Measurements from ENCODE around the gene IRAK2. TPM values are rescaled to one million over a fixed set of nuclear protein-coding genes. Genes with fewer than 3 reads are reported as not detected.
"Not testable (repeated sequence)": the region's sequence is repeated elsewhere in the genome, so short reads cannot be mapped to it uniquely, and the experiment has no call there.

IRAK2 gene
- total RNA-seq, 4 donors from 2014 or later, result 7.0 to 15.0 (median 11.4) TPM

DNA sequence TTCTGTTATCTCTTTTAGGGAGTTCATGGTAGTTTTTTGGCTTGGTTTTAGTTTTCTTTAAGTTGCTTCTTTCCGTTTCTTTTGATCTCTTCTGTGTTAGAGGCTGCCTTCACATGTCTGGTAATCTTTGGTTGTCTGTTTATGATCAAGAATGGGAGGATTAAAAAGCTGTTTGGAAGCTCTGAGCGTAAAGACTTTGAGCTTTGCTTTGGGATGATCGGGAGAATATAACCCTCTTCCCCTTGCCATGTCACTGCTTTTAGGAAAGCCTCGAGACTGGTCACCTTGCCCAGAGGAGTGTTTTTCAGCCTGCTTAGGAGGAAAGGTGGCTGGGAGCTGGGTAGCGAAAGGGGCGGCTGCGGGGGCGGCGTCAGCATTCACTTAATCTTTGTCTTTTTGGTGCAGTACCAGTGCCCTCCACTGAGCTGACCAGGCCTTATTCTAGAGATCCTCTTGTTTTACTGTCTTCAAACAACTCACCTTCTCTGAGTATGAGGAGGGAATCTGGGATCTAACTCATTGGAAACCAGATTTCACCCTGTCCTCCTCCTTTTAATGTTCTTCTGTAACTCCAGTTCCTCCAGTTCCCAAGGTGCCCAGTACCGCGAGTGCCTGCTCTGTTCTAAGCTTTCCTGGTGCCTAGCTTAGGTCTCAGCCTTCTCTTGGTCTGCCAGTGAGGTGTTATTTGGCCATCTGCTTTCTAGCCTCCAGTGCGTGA is 99.1 kb downstream of the IRAK2 start:
- TF ChIP-seq, protein P1, sequence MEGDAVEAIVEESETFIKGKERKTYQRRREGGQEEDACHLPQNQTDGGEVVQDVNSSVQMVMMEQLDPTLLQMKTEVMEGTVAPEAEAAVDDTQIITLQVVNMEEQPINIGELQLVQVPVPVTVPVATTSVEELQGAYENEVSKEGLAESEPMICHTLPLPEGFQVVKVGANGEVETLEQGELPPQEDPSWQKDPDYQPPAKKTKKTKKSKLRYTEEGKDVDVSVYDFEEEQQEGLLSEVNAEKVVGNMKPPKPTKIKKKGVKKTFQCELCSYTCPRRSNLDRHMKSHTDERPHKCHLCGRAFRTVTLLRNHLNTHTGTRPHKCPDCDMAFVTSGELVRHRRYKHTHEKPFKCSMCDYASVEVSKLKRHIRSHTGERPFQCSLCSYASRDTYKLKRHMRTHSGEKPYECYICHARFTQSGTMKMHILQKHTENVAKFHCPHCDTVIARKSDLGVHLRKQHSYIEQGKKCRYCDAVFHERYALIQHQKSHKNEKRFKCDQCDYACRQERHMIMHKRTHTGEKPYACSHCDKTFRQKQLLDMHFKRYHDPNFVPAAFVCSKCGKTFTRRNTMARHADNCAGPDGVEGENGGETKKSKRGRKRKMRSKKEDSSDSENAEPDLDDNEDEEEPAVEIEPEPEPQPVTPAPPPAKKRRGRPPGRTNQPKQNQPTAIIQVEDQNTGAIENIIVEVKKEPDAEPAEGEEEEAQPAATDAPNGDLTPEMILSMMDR (IDR thresholded peaks at IDR 0.05), result no peak
- TF ChIP-seq POLR2A (IDR thresholded peaks at IDR 0.05), result no peak
- peak in 1 of 2 donors; percentile 81 for DNase-seq (ENCODE audit: low spot score in 2 of 2)
- H3K4me3 ChIP-seq (ENCODE audit: low read depth, poor library complexity, severe bottlenecking), result no peak overlapping the region
- WGBS, 2 donors, result 52 to 55% methylated on average over 12 of the region's 12 CpGs
- intact Hi-C loops (cut with DNase I; ENCODE audit: low total_unique reads), result no loop called here

DNA sequence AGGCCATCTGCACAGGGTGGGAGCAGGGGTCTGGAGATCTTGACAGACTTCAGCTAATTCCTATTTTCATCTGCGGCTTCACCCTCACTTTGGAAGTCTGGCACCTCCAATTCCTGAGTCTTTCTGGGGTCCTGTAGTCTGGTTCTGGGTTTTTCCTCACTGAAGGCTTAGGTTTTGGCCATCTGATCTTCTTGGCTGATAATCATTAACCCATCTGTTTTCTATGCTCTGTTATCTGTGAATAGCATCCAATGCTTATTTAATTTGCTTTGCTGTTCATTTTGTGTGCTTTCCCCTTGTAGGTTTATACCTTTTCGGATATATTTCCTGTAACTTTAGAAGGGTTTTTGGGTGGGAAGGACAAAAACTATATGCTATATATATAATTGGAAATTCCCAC is 101.1 kb downstream of the IRAK2 start:
- no peak overlapping the region for H3K4me3 ChIP-seq (ENCODE audit: low read depth, poor library complexity, severe bottlenecking)
- no peak for DNase-seq (ENCODE audit: low spot score in 2 of 2)
- no peak for TF ChIP-seq POLR2A (IDR thresholded peaks at IDR 0.05)
- TF ChIP-seq, protein P1 (IDR thresholded peaks at IDR 0.05), result no peak
- 94 to 99% methylated on average over 2 of the region's 2 CpGs for WGBS, 2 donors
- intact Hi-C loops (cut with DNase I; ENCODE audit: low total_unique reads), result no loop called here

DNA sequence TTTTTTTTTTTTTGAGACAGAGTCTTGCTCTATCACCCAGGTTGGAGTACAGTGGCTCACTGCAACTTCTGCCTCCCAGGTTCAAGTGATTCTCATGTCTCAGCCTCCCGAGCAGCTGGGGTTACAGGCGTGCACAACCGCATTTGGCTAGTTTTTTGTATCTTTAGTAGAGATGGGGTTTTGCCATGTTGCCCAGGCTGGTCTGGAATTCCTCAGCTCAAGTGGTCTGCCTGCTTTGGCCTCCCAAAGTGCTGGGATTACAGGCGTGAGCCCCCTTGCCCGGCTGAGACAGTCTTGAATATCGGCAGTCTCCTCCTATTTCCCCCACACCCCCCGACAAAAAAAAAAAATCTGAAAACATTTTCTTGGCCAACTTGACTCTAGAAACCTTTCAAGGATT is 102.2 kb downstream of the IRAK2 start:
- intact Hi-C loops (cut with DNase I; ENCODE audit: low total_unique reads); H3K4me3 ChIP-seq (ENCODE audit: low read depth, poor library complexity, severe bottlenecking): not testable (repeated sequence)
- WGBS, 2 donors, result 70 to 80% methylated on average over 7 of the region's 7 CpGs

DNA sequence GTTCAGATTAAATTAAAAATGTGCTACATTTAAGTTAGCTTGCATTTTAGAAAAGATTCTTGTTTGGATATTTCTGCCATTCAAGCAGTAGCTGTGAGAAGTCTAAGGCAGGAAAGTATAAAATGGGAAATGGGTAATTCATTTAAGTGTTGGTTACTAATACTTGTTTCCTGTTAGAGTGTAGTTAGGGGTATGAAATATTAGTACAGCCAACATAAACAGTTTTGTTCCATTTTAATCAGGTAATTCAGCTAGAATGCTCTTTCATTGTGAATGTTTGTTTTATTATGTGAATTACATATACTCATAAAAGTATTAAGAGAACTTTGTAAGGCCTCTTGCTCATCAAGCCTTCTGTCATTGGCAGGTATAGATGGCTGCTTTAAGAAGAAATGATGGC is 103.4 kb downstream of the IRAK2 start:
- DNase-seq (ENCODE audit: low spot score in 2 of 2), result no peak
- TF ChIP-seq, protein P1 (IDR thresholded peaks at IDR 0.05), result no peak
- TF ChIP-seq POLR2A (IDR thresholded peaks at IDR 0.05), result no peak
- intact Hi-C loops (cut with DNase I; ENCODE audit: low total_unique reads), result no loop called here

More for the DNA sequence above, 102.2 kb downstream of the IRAK2 start:
- peak in 1 of 2 donors; percentile 68 for DNase-seq (ENCODE audit: low spot score in 2 of 2)

DNA sequence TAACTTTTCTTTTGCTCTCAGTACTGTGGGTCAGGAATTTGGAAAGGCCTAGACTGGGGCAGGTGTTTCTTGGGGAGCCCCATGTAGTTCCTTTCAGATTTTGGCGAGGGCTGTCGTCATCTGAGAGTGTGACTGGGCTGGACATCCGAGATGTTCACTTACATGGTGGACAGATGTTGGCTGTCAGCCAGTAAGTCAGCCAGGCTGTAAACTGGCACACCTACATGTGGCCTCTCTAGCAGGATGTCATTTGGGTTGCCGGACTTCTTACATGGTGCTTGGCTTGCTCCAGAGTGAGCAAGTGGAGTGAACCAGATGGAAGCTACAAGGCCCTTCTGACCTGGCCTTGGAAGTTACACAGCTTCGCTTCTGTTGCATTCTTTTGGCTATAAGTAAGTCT is 104.2 kb downstream of the IRAK2 start:
- no peak for TF ChIP-seq POLR2A (IDR thresholded peaks at IDR 0.05)
- TF ChIP-seq, protein P1 (IDR thresholded peaks at IDR 0.05), result no peak
- WGBS, 2 donors, result 91 to 93% methylated on average over 5 of the region's 5 CpGs
- intact Hi-C loops (cut with DNase I; ENCODE audit: low total_unique reads), result no loop called here
- peak in 1 of 2 donors; percentile 15 for DNase-seq (ENCODE audit: low spot score in 2 of 2)
- H3K4me3 ChIP-seq (ENCODE audit: low read depth, poor library complexity, severe bottlenecking), result no peak overlapping the region

More for the DNA sequence above, 103.4 kb downstream of the IRAK2 start:
- H3K4me3 ChIP-seq (ENCODE audit: low read depth, poor library complexity, severe bottlenecking), result no peak overlapping the region

DNA sequence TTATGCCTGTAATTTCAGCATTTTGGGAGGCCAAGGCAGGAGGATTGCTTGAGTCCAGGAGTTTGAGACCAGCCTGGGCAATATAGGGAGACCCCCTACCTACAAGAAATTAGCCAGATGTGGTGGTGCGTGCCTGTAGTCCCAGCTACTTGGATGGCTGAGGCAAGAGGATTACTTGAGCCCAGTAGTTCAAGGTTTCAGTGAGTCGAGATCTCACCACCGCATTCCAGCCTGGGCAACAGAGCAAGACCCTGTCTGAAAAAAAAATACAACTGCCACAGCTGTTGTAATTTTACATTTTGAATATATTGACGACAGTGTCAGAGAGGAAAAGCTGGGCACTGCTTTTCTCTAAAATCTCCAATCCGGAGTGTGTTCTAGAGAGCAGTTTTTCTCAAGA is 104.7 kb downstream of the IRAK2 start:
- intact Hi-C loops (cut with DNase I; ENCODE audit: low total_unique reads), result no loop called here
- DNase-seq (ENCODE audit: low spot score in 2 of 2), result peak in 1 of 2 donors; percentile 26
- no peak for TF ChIP-seq POLR2A (IDR thresholded peaks at IDR 0.05)
- TF ChIP-seq, protein P1 (IDR thresholded peaks at IDR 0.05), result no peak
- no peak overlapping the region for H3K4me3 ChIP-seq (ENCODE audit: low read depth, poor library complexity, severe bottlenecking)
- 98% methylated on average over 5 of the region's 5 CpGs for WGBS, 2 donors

DNA sequence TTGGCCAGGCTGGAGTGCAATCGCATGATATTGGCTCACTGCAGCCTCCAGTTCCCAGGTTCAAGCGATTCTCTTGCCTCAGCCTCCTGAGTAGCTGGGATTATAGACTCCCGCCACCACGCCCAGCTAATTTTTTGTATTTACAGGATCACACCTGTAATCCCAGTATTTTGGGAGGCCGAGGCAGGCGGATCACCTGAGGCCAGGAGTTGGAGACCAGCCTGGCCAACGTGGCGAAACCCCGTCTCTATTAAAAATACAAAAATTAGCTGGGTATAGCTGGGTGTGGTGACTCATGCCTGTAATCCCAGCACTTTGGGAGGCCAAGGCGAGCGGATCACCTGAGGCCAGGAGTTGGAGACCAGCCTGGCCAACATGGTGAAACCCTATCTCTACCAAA is 107.8 kb downstream of the IRAK2 start:
- H3K4me3 ChIP-seq (ENCODE audit: low read depth, poor library complexity, severe bottlenecking); intact Hi-C loops (cut with DNase I; ENCODE audit: low total_unique reads): not testable (repeated sequence)
- DNase-seq (ENCODE audit: low spot score in 2 of 2), result peak in 1 of 2 donors; percentile 21
- WGBS, 2 donors, result 85 to 96% methylated on average over 11 of the region's 11 CpGs

All from lower leg skin (tissue), 4 donors.